ENCODE data around the gene TAF1A. TPM values are rescaled to one million over a fixed set of nuclear protein-coding genes. Genes with fewer than 3 reads are reported as not detected.

TAF1A gene
- total RNA-seq, 2 experiments from 2014 or later: 10.9 to 19.2 TPM

GRCh38 chr1:222555992-222556615 lies 33.6 kb downstream of the TAF1A start:
- BruUV-seq (replicated peaks): no TSS peak
- Histone ChIP-seq H3K36me3 (ENCODE audit: insufficient read depth, low read length) (peaks cover 49% of the 10 kb centered on the region), H3K79me2 (ENCODE audit: insufficient read depth, low read depth, low read length) (no peaks in the 10 kb centered on the region), H3K27ac (ENCODE audit: low read depth, low read length, poor library complexity, severe bottlenecking) (no peak overlapping the region), H3K4me1 (ENCODE audit: insufficient read depth, low read length, poor library complexity, severe bottlenecking) (no peaks in the 10 kb centered on the region), H3K9me3 (ENCODE audit: low read length) (no peaks in the 10 kb centered on the region), H4K20me1 (ENCODE audit: insufficient read depth, low read length) (no peaks in the 10 kb centered on the region), H2AFZ (ENCODE audit: low read length) (no peak overlapping the region), H3K4me2 (ENCODE audit: low read length) (no peak overlapping the region), H3K9me2 (ENCODE audit: insufficient read depth, low read length) (no peaks in the 10 kb centered on the region), H3K4me3 (ENCODE audit: low read depth, low read length, poor library complexity, severe bottlenecking) (no peak overlapping the region)
- intact Hi-C loops (cut with micrococcal nuclease; ENCODE audit: unreplicated experiment): no loop called here
- TF ChIP-seq CTCF (conservative IDR thresholded peaks at IDR 0.05; ENCODE audit: low read length): no peak
- TF ChIP-seq EZH2phosphoT487 (IDR thresholded peaks at IDR 0.05; ENCODE audit: borderline replicate concordance, low read depth, low read length): no peak
- CTCF ChIA-PET (ENCODE audit: unreplicated experiment): no interaction called here
- POLR2A ChIA-PET: interaction anchor here (0.8 to 1.4 kb wide), 4 partner anchors 23 to 176 kb away, joined by 3 read pairs; no protein-coding TSS in a partner anchor
- DNase-seq (ENCODE audit: low spot score): no peak

- Histone ChIP-seq H3K36me3 (ENCODE audit: insufficient read depth, low read length) (peaks cover 30% of the 10 kb centered on the region), H3K4me3 (ENCODE audit: low read depth, low read length, poor library complexity, severe bottlenecking) (no peak overlapping the region), H3K9me2 (ENCODE audit: insufficient read depth, low read length) (no peaks in the 10 kb centered on the region), H3K4me2 (ENCODE audit: low read length) (no peak overlapping the region), H3K27ac (ENCODE audit: low read depth, low read length, poor library complexity, severe bottlenecking) (no peak overlapping the region), H2AFZ (ENCODE audit: low read length) (no peak overlapping the region), H3K4me1 (ENCODE audit: insufficient read depth, low read length, poor library complexity, severe bottlenecking) (no peaks in the 10 kb centered on the region), H4K20me1 (ENCODE audit: insufficient read depth, low read length) (no peaks in the 10 kb centered on the region), H3K9me3 (ENCODE audit: low read length) (no peaks in the 10 kb centered on the region), H3K79me2 (ENCODE audit: insufficient read depth, low read depth, low read length) (no peaks in the 10 kb centered on the region)
- BruUV-seq (replicated peaks): no TSS peak
- no peak for DNase-seq (ENCODE audit: low spot score)
- intact Hi-C loops (cut with micrococcal nuclease; ENCODE audit: unreplicated experiment): no loop called here
- CTCF ChIA-PET (ENCODE audit: unreplicated experiment): no interaction called here
- POLR2A ChIA-PET: interaction anchor here (0.6 kb wide), 1 partner anchor 10 kb away, joined by 3 read pairs; no protein-coding TSS in a partner anchor
- TF ChIP-seq EZH2phosphoT487 (IDR thresholded peaks at IDR 0.05; ENCODE audit: borderline replicate concordance, low read depth, low read length): no peak
- TF ChIP-seq CTCF (conservative IDR thresholded peaks at IDR 0.05; ENCODE audit: low read length): no peak
Observed at GRCh38 chr1:222554177-222554576, 35.6 kb downstream of the TAF1A start.

GRCh38 chr1:222552882-222553281 lies 36.9 kb downstream of the TAF1A start:
- peaks cover 23% of the 10 kb centered on the region for H3K36me3 ChIP-seq (ENCODE audit: insufficient read depth, low read length)
- H3K4me2 ChIP-seq (ENCODE audit: low read length): no peak overlapping the region
- intact Hi-C loops (cut with micrococcal nuclease; ENCODE audit: unreplicated experiment): no loop called here
- H3K9me2 ChIP-seq (ENCODE audit: insufficient read depth, low read length): no peaks in the 10 kb centered on the region
- H3K4me3 ChIP-seq (ENCODE audit: low read depth, low read length, poor library complexity, severe bottlenecking): no peak overlapping the region
- no peaks in the 10 kb centered on the region for H4K20me1 ChIP-seq (ENCODE audit: insufficient read depth, low read length)
- H3K27ac ChIP-seq (ENCODE audit: low read depth, low read length, poor library complexity, severe bottlenecking): no peak overlapping the region
- H3K4me1 ChIP-seq (ENCODE audit: insufficient read depth, low read length, poor library complexity, severe bottlenecking): no peaks in the 10 kb centered on the region
- no peaks in the 10 kb centered on the region for H3K9me3 ChIP-seq (ENCODE audit: low read length)
- POLR2A ChIA-PET: interaction anchor here (0.6 to 1.3 kb wide), 2 partner anchors 14 to 37 kb away, joined by 5 read pairs; partner anchors contain the start of gene TAF1A
- H2AFZ ChIP-seq (ENCODE audit: low read length): no peak overlapping the region
- no TSS peak for BruUV-seq (replicated peaks)
- TF ChIP-seq EZH2phosphoT487 (IDR thresholded peaks at IDR 0.05; ENCODE audit: borderline replicate concordance, low read depth, low read length) (no peak), CTCF (conservative IDR thresholded peaks at IDR 0.05; ENCODE audit: low read length) (no peak)
- CTCF ChIA-PET (ENCODE audit: unreplicated experiment): no interaction called here
- no peaks in the 10 kb centered on the region for H3K79me2 ChIP-seq (ENCODE audit: insufficient read depth, low read depth, low read length)
- no peak for DNase-seq (ENCODE audit: low spot score)
